Keratinocyte (primary cell): ENCODE results near the gene EHMT1. TPM values are rescaled to one million over a fixed set of nuclear protein-coding genes. Genes with fewer than 3 reads are reported as not detected.

Experiments used
- DNase-seq: peaks from one replicate; pipeline ENCODE4 v3.0.0-alpha.2; 2011; ENCODE audit warnings: low read depth, missing footprints, low spot score
- FAIRE-seq: peaks from 2 replicates; lab custom pipeline; 2011; peaks lifted over from hg19 to GRCh38; lab: Jason Lieb, UNC
- H2AFZ ChIP-seq: 2 replicates; pipeline ENCODE4 v1.6.0; 2012; ENCODE audit warnings: low read length, control low read depth, inconsistent platforms; ENCODE audit not compliant: control insufficient read depth
- H3K27ac ChIP-seq: 2 replicates; pipeline ENCODE4 v1.5.1; 2011; ENCODE audit warnings: low read length; ENCODE audit not compliant: control insufficient read depth, insufficient read depth
- H3K27me3 ChIP-seq: 3 replicates; pipeline ENCODE4 v1.6.0; 2011; ENCODE audit warnings: low read length; ENCODE audit not compliant: control insufficient read depth, insufficient read depth; ENCODE audit errors: extremely low read depth
- H3K36me3 ChIP-seq, 2 experiments: 2 replicates in 1 of 2; 3 replicates in 1 of 2; pipeline ENCODE4 v1.5.1; 2011; ENCODE audit warnings: low read length in 2 of 2, mild to moderate bottlenecking in 1 of 2; ENCODE audit not compliant: control insufficient read depth in 2 of 2, insufficient read depth in 2 of 2; ENCODE audit errors: extremely low read depth in 1 of 2
- H3K4me1 ChIP-seq: 3 replicates; pipeline ENCODE4 v1.5.1; 2011; ENCODE audit warnings: low read length; ENCODE audit not compliant: control insufficient read depth, insufficient read depth; ENCODE audit errors: extremely low read depth
- H3K4me2 ChIP-seq: 3 replicates; pipeline ENCODE4 v1.6.0; 2011; ENCODE audit warnings: low read depth, low read length; ENCODE audit not compliant: control insufficient read depth, insufficient read depth; ENCODE audit errors: extremely low read depth
- H3K4me3 ChIP-seq, 3 experiments: fragments of 200-600 bp in 1 of 3; sonication (generic) in 1 of 3; 2 replicates in 2 of 3; 3 replicates in 1 of 3; pipeline ENCODE4 v1.5.1; 2011 to 2016; ENCODE audit warnings: low read length in 3 of 3, mild to moderate bottlenecking in 3 of 3, control low read depth in 2 of 3, inconsistent platforms in 1 of 3, low read depth in 1 of 3, mixed read lengths in 1 of 3, mixed run types in 1 of 3, moderate library complexity in 1 of 3; ENCODE audit not compliant: control insufficient read depth in 2 of 3, insufficient read depth in 2 of 3; ENCODE audit errors: extremely low read depth in 1 of 3
- H3K79me2 ChIP-seq: 2 replicates; pipeline ENCODE4 v1.6.0; 2012; ENCODE audit warnings: low read length; ENCODE audit not compliant: control insufficient read depth, insufficient read depth
- H3K9ac ChIP-seq: 3 replicates; pipeline ENCODE4 v1.6.0; 2011; ENCODE audit warnings: low read length; ENCODE audit not compliant: control insufficient read depth, insufficient read depth; ENCODE audit errors: extremely low read depth
- H3K9me1 ChIP-seq: 3 replicates; pipeline ENCODE4 v1.6.0; 2011; ENCODE audit warnings: low read length; ENCODE audit not compliant: control insufficient read depth, insufficient read depth; ENCODE audit errors: extremely low read depth
- H3K9me3 ChIP-seq: 2 replicates; pipeline ENCODE4 v1.5.1; 2012; ENCODE audit warnings: low read depth, low read length; ENCODE audit not compliant: control insufficient read depth
- H4K20me1 ChIP-seq: 3 replicates; pipeline ENCODE4 v1.6.0; 2011; ENCODE audit warnings: low read length; ENCODE audit not compliant: control insufficient read depth, insufficient read depth; ENCODE audit errors: extremely low read depth
- CTCF ChIP-seq, 3 experiments: IDR thresholded peaks in 1 of 3; conservative IDR thresholded peaks in 1 of 3; optimal IDR thresholded peaks in 1 of 3; 2 replicates in 2 of 3; 3 replicates in 1 of 3; pipeline versions ENCODE3 to v1.5.1; 2011; ENCODE audit warnings: low read length in 3 of 3, mild to moderate bottlenecking in 3 of 3, moderate library complexity in 2 of 3, control low read depth in 1 of 3, inconsistent platforms in 1 of 3; ENCODE audit not compliant: insufficient read depth in 2 of 3; ENCODE audit errors: extremely low read depth in 1 of 3
- EZH2 ChIP-seq: IDR thresholded peaks from one replicate; pipeline ENCODE4 v1.6.1; 2012; ENCODE audit warnings: inconsistent platforms, mild to moderate bottlenecking, low read length, moderate library complexity
- dilution Hi-C: fragments of 300-500 bp; cut with MboI; formaldehyde crosslinking; loops from one replicate; pipeline ENCODE4 v1.7.0; 2020; ENCODE audit warnings: low sequenced_read_pairs; ENCODE audit not compliant: extremely low pct_ligation_motif_present
- polyA plus RNA-seq, 5 experiments: library from polyadenylated mRNA; depleted of rRNA in 3 of 5; stranded (reverse) in 3 of 5; stranded (forward) in 1 of 5; unstranded in 1 of 5; fragments of >200 nt; gene quantifications; 1 replicate in 1 of 5; 2 replicates in 3 of 5; 3 replicates in 1 of 5; pipeline versions ENCODE4 v1.2.1 to v1.2.3, GENCODE V29; 2011 to 2012; ENCODE audit warnings: missing spikeins in 2 of 5, low read depth in 1 of 5, low replicate concordance in 1 of 5

Gene EHMT1
- polyA plus RNA-seq, 1 donor (not counting 4 experiments of a cell fraction or from before 2014, with no cell fraction given) = 25.9 TPM

GRCh38 chr9:137853392-137853995 is 234.7 kb downstream of the EHMT1 start:
- no peaks in the 10 kb centered on the region for H3K36me3 ChIP-seq
- H3K79me2 ChIP-seq = no peaks in the 10 kb centered on the region
- dilution Hi-C loops = no loop called here
- no peaks in the 10 kb centered on the region for H3K9me3 ChIP-seq
- H4K20me1 ChIP-seq = no peaks in the 10 kb centered on the region
- H2AFZ ChIP-seq = no peak overlapping the region
- no peak for DNase-seq
- H3K9ac ChIP-seq = no peak overlapping the region
- no peak overlapping the region for H3K4me2 ChIP-seq
- no peaks in the 10 kb centered on the region for H3K9me1 ChIP-seq
- no peak overlapping the region for H3K4me3 ChIP-seq
- H3K4me1 ChIP-seq = no peaks in the 10 kb centered on the region
- no peak for FAIRE-seq
- H3K27ac ChIP-seq = no peak overlapping the region
- TF ChIP-seq EZH2 (no peak), CTCF (optimal IDR thresholded peaks at IDR 0.05 in 1 of 3, IDR thresholded peaks at IDR 0.05 in 1 of 3, conservative IDR thresholded peaks at IDR 0.05 in 1 of 3; ENCODE audit: extremely low read depth in 1 of 3, insufficient read depth in 2 of 3, low read length in 3 of 3) (no peak)
- no peaks in the 10 kb centered on the region for H3K27me3 ChIP-seq

GRCh38 chr9:137860361-137860760 is 241.6 kb downstream of the EHMT1 start:
- no peak for DNase-seq
- Histone ChIP-seq H3K9me1 (no peaks in the 10 kb centered on the region), H2AFZ (no peak overlapping the region), H3K4me1 (no peaks in the 10 kb centered on the region), H3K36me3 (no peaks in the 10 kb centered on the region), H3K4me2 (no peak overlapping the region), H3K9me3 (no peaks in the 10 kb centered on the region), H3K27me3 (peaks cover 7% of the 10 kb centered on the region), H3K27ac (no peak overlapping the region), H4K20me1 (no peaks in the 10 kb centered on the region), H3K79me2 (no peaks in the 10 kb centered on the region), H3K4me3 (no peak overlapping the region), H3K9ac (no peak overlapping the region)
- FAIRE-seq = no peak
- TF ChIP-seq EZH2 = no peak
- TF ChIP-seq CTCF (optimal IDR thresholded peaks at IDR 0.05 in 1 of 3, IDR thresholded peaks at IDR 0.05 in 1 of 3, conservative IDR thresholded peaks at IDR 0.05 in 1 of 3; ENCODE audit: extremely low read depth in 1 of 3, insufficient read depth in 2 of 3, low read length in 3 of 3) = no peak
- dilution Hi-C loops = no loop called here
